IMR-90 (cell line): ENCODE data around the gene SDCCAG8. TPM values are rescaled to one million over a fixed set of nuclear protein-coding genes. Genes with fewer than 3 reads are reported as not detected.
A peak's percentile ranks its signal among the peaks of the same experiment; 100 is the strongest.

Experiments
- ATAC-seq: fragments of 200-7000 bp; cut with Tn5 transposase; 2 replicates; pipeline ENCODE4 v1.9.1; 2020; ENCODE audit warnings: low read depth, mild to moderate bottlenecking, moderate library complexity
- BruUV-seq: library from RNA; stranded (reverse); fragments of 400-500 nt; replicated peaks from 2 replicates; lab custom pipeline; 2021; lab: Mats Ljungman, UMichigan
- CTCF ChIA-PET: fragments of 300-600 bp; formaldehyde crosslinking; extraction: SDS; loops from one replicate; lab custom pipeline; 2021; ENCODE audit warnings: antibody characterized with exemption; lab: Yijun Ruan, JAX
- POLR2A ChIA-PET: fragments of 300-600 bp; sonication (Branson Sonifier 250); formaldehyde crosslinking; loops from one replicate; lab custom pipeline; 2022; ENCODE audit warnings: antibody characterized with exemption; ENCODE audit not compliant: unreplicated experiment; lab: Charles Lee
- DNase-seq: peaks from one replicate; pipeline ENCODE4 v3.0.0; 2013
- H2AFZ ChIP-seq: replicated peaks from 2 replicates; pipeline ENCODE3; 2013; ENCODE audit warnings: low read length, mild to moderate bottlenecking; ENCODE audit not compliant: poor library complexity
- H2AK5ac ChIP-seq: 2 replicates; pipeline ENCODE4 v1.6.1; 2013; ENCODE audit warnings: low read depth, low read length, inconsistent platforms
- H2AK9ac ChIP-seq: replicated peaks from 2 replicates; pipeline ENCODE3; 2013; ENCODE audit warnings: mild to moderate bottlenecking, low read depth, low read length, moderate library complexity; ENCODE audit not compliant: poor library complexity
- H2BK120ac ChIP-seq: 2 replicates; pipeline ENCODE4 v1.6.1; 2013; ENCODE audit warnings: low read depth, low read length, inconsistent platforms
- H2BK15ac ChIP-seq: 3 replicates; pipeline ENCODE4 v1.6.1; 2013; ENCODE audit warnings: low read depth, low read length, inconsistent platforms
- H2BK20ac ChIP-seq: 2 replicates; pipeline ENCODE4 v1.6.1; 2013; ENCODE audit warnings: low read depth, mild to moderate bottlenecking, inconsistent platforms, low read length, moderate library complexity
- H2BK5ac ChIP-seq: 2 replicates; pipeline ENCODE4 v1.6.1; 2013; ENCODE audit warnings: mild to moderate bottlenecking, low read depth, low read length, inconsistent platforms; ENCODE audit not compliant: poor library complexity, severe bottlenecking
- H3K14ac ChIP-seq: replicated peaks from 2 replicates; pipeline ENCODE4 v1.6.1; 2013; ENCODE audit warnings: low read depth, low read length, inconsistent platforms
- H3K18ac ChIP-seq: 2 replicates; pipeline ENCODE4 v1.6.1; 2013; ENCODE audit warnings: low read depth, low read length, control low read depth
- H3K23ac ChIP-seq: 2 replicates; pipeline ENCODE4 v1.6.1; 2013; ENCODE audit warnings: low read depth, low read length, inconsistent platforms
- H3K27ac ChIP-seq: 2 replicates; pipeline ENCODE4 v1.5.1; 2013; ENCODE audit warnings: mild to moderate bottlenecking, control low read depth, low read length; ENCODE audit not compliant: insufficient read depth
- H3K27me3 ChIP-seq: 2 replicates; pipeline ENCODE4 v1.6.1; 2013; ENCODE audit warnings: low read length; ENCODE audit not compliant: control insufficient read depth, insufficient read depth
- H3K36me3 ChIP-seq: 2 replicates; pipeline ENCODE4 v1.6.1; 2013; ENCODE audit warnings: low read length, mixed read lengths; ENCODE audit not compliant: control insufficient read depth, insufficient read depth
- H3K4ac ChIP-seq: 2 replicates; pipeline ENCODE4 v1.6.1; 2013; ENCODE audit warnings: low read depth, low read length, inconsistent platforms
- H3K4me1 ChIP-seq: 2 replicates; pipeline ENCODE4 v1.6.1; 2013; ENCODE audit warnings: low read length, mixed read lengths; ENCODE audit not compliant: control insufficient read depth, insufficient read depth
- H3K4me2 ChIP-seq: 2 replicates; pipeline ENCODE4 v1.6.1; 2013; ENCODE audit warnings: low read depth, mild to moderate bottlenecking, control low read depth, low read length, moderate library complexity
- H3K4me3 ChIP-seq: 2 replicates; pipeline ENCODE4 v1.5.1; 2013; ENCODE audit warnings: low read depth, mild to moderate bottlenecking, control low read depth, low read length, moderate library complexity; ENCODE audit not compliant: insufficient read depth
- H3K56ac ChIP-seq: 2 replicates; pipeline ENCODE4 v1.6.1; 2013; ENCODE audit warnings: low read length, inconsistent platforms; ENCODE audit not compliant: insufficient read depth; ENCODE audit errors: extremely low read depth
- H3K79me1 ChIP-seq, 2 experiments: 2 replicates each; pipeline ENCODE4 v1.6.1; 2013; ENCODE audit warnings: low read length in 2 of 2, inconsistent platforms in 1 of 2, low read depth in 1 of 2
- H3K9ac ChIP-seq: 2 replicates; pipeline ENCODE4 v1.6.1; 2013; ENCODE audit warnings: low read depth, low read length, control low read depth
- H3K9me1 ChIP-seq: 2 replicates; pipeline ENCODE4 v1.6.1; 2013; ENCODE audit warnings: low read length, inconsistent platforms; ENCODE audit not compliant: insufficient read depth
- H3K9me3 ChIP-seq: 2 replicates; pipeline ENCODE4 v1.6.1; 2013; ENCODE audit warnings: low read length; ENCODE audit not compliant: control insufficient read depth, insufficient read depth
- H4K20me1 ChIP-seq: 2 replicates; pipeline ENCODE4 v1.6.1; 2013; ENCODE audit warnings: low read length, inconsistent platforms; ENCODE audit not compliant: insufficient read depth
- H4K5ac ChIP-seq: 2 replicates; pipeline ENCODE4 v1.6.1; 2013; ENCODE audit warnings: mild to moderate bottlenecking, low read depth, low read length, control low read depth
- H4K8ac ChIP-seq, 2 experiments: 2 replicates each; pipeline ENCODE4 v1.6.1; 2013; ENCODE audit warnings: low read depth in 2 of 2, low read length in 2 of 2, control low read depth in 1 of 2, inconsistent platforms in 1 of 2
- H4K91ac ChIP-seq: 2 replicates; pipeline ENCODE4 v1.6.1; 2013; ENCODE audit warnings: low read depth, low read length, inconsistent platforms; ENCODE audit not compliant: insufficient read depth
- BHLHE40 ChIP-seq: fragments of 150-350 bp; IDR thresholded peaks from 2 replicates; pipeline ENCODE4 v1.6.1; 2016; ENCODE audit warnings: mild to moderate bottlenecking, low read depth, low read length
- CEBPB ChIP-seq: IDR thresholded peaks from 2 replicates; pipeline ENCODE4 v1.6.1; 2012; ENCODE audit warnings: low read depth, low read length, improper control_type of control experiment
- CHD1 ChIP-seq: IDR thresholded peaks from 2 replicates; pipeline ENCODE4 v1.6.1; 2012; ENCODE audit warnings: low read depth, low read length, improper control_type of control experiment
- CTCF ChIP-seq: conservative IDR thresholded peaks from 2 replicates; pipeline ENCODE4 v1.5.1; 2012; ENCODE audit warnings: mild to moderate bottlenecking, low read depth, low read length, improper control_type of control experiment
- ELK1 ChIP-seq: fragments of 150-350 bp; IDR thresholded peaks from 2 replicates; pipeline ENCODE4 v1.6.1; 2016; ENCODE audit warnings: low read depth, mild to moderate bottlenecking, low read length, moderate library complexity, borderline replicate concordance
- FOS ChIP-seq: fragments of 150-350 bp; IDR thresholded peaks from 2 replicates; pipeline ENCODE4 v1.6.1; 2016; ENCODE audit warnings: low read depth, low read length
- MAZ ChIP-seq: IDR thresholded peaks from 2 replicates; pipeline ENCODE4 v1.6.1; 2012; ENCODE audit warnings: low read depth, mild to moderate bottlenecking, low read length, improper control_type of control experiment, moderate library complexity, borderline replicate concordance
- MXI1 ChIP-seq: IDR thresholded peaks from 2 replicates; pipeline ENCODE4 v1.6.1; 2012; ENCODE audit warnings: low read depth, mild to moderate bottlenecking, low read length, moderate library complexity, borderline replicate concordance
- NFE2L2 ChIP-seq: fragments of 150-350 bp; IDR thresholded peaks from 2 replicates; pipeline ENCODE4 v1.6.1; 2016; ENCODE audit warnings: low read depth, mild to moderate bottlenecking, low read length
- RCOR1 ChIP-seq: IDR thresholded peaks from 2 replicates; pipeline ENCODE4 v1.6.1; 2012; ENCODE audit warnings: mild to moderate bottlenecking, low read length, improper control_type of control experiment; ENCODE audit not compliant: insufficient replicate concordance
- RFX5 ChIP-seq: IDR thresholded peaks from 2 replicates; pipeline ENCODE4 v1.8.0; 2012; ENCODE audit warnings: low read depth, mild to moderate bottlenecking, low read length, moderate library complexity
- dilution Hi-C: fragments of 300-500 bp; cut with HindIII; formaldehyde crosslinking; loops from one replicate; pipeline ENCODE4 v1.14.3; 2018; ENCODE audit warnings: low sequenced_read_pairs; ENCODE audit not compliant: unreplicated experiment
- in situ Hi-C: fragments of 300-500 bp; cut with MboI; formaldehyde crosslinking; loops from 3 replicates; pipeline ENCODE4 v1.14.3; 2019; ENCODE audit warnings: low sequenced_read_pairs, inconsistent platforms, mixed read lengths
- intact Hi-C: fragments of 100-400 bp; cut with micrococcal nuclease; formaldehyde crosslinking; loops from 2 replicates; pipeline ENCODE4 v1.10.0; 2022
- polyA plus RNA-seq, 3 experiments: library from polyadenylated mRNA; depleted of rRNA; stranded (reverse); fragments of >200 nt; gene quantifications; 2 replicates each; pipeline ENCODE4 v1.2.3, GENCODE V29; 2012; ENCODE audit warnings: low replicate concordance in 1 of 3
- total RNA-seq: library from RNA; depleted of rRNA; stranded (reverse); fragments of >200 nt; gene quantifications from 2 replicates; pipeline ENCODE4 v1.2.3, GENCODE V29; 2012

The SDCCAG8 gene
- total and polyA plus RNA-seq, 2 of the 4 experiments (the other 2 are of a cell fraction): 25.2 to 46.8 TPM

GRCh38 chr1:243539636-243540035 lies 283.8 kb downstream of the SDCCAG8 start:
- Histone ChIP-seq H2BK120ac (no peak overlapping the region), H2BK20ac (no peak overlapping the region), H3K9me3 (no peaks in the 10 kb centered on the region), H3K27ac (no peak overlapping the region), H3K36me3 (peaks cover 4% of the 10 kb centered on the region), H3K56ac (no peak overlapping the region), H3K9me1 (no peaks in the 10 kb centered on the region; the same call in 1 of the 2 replicates), H3K9ac (no peak overlapping the region), H3K4ac (no peak overlapping the region), H2BK15ac (no peak overlapping the region), H2AFZ (no peak overlapping the region), H4K8ac (no peak overlapping the region), H2BK5ac (no peak overlapping the region), H4K5ac (no peak overlapping the region), H3K23ac (no peak overlapping the region), H3K4me3 (no peak overlapping the region), H3K4me1 (no peaks in the 10 kb centered on the region), H4K20me1 (no peaks in the 10 kb centered on the region), H3K14ac (no peak overlapping the region), H2AK9ac (no peak overlapping the region), H3K4me2 (no peak overlapping the region), H2AK5ac (no peak overlapping the region), H3K27me3 (no peaks in the 10 kb centered on the region), H3K79me1 (peaks cover 3 to 4% of the 10 kb centered on the region in 2 experiments; a peak in 2 of 4 replicates), H4K91ac (no peak overlapping the region), H3K18ac (no peak overlapping the region)
- ChIA-PET CTCF (interaction anchor here (0.6 to 1.0 kb wide), 2 partner anchors 9 to 330 kb away, joined by 4 read pairs; no protein-coding TSS in a partner anchor), POLR2A (no interaction called here)
- in situ Hi-C loops: no loop called here
- no peak for ATAC-seq
- intact Hi-C loops: no loop called here
- TF ChIP-seq FOS (no peak), NFE2L2 (no peak), RCOR1 (no peak), CEBPB (no peak), CTCF (no peak), RFX5 (no peak), BHLHE40 (no peak), ELK1 (no peak), MXI1 (no peak), CHD1 (no peak), MAZ (no peak)
- DNase-seq: peak; percentile 33
- BruUV-seq: no TSS peak
- dilution Hi-C loops: no loop called here
